Tibial nerve (tissue), 4 donors: ENCODE data around the gene CERCAM. TPM values are rescaled to one million over a fixed set of nuclear protein-coding genes. Genes with fewer than 3 reads are reported as not detected.
"Not testable (repeated sequence)": the region's sequence is repeated elsewhere in the genome, so short reads cannot be mapped to it uniquely, and the experiment has no call there.

Experiments
- DNase-seq, 2 donors: peaks; one replicate each; pipeline ENCODE4 v3.0.0-alpha.2; 2019; ENCODE audit warnings: low spot score in 2 of 2
- H3K27ac ChIP-seq, 4 donors: fragments of 200-600 bp; sonication (generic) in 3 of 4; one replicate each; pipeline ENCODE4 v1.5.1; 2017 to 2019; ENCODE audit warnings: mild to moderate bottlenecking in 1 of 4
- H3K27me3 ChIP-seq, 2 donors: fragments of 200-600 bp; sonication (generic) in 1 of 2; one replicate each; pipeline versions ENCODE4 v1.5.1 to v1.6.0; 2017 to 2019
- H3K36me3 ChIP-seq, 3 donors: fragments of 200-600 bp; sonication (generic); one replicate each; pipeline ENCODE4 v1.5.1; 2018 to 2019
- H3K4me1 ChIP-seq, 4 donors: fragments of 200-600 bp; sonication (generic) in 3 of 4; one replicate each; pipeline ENCODE4 v1.5.1; 2017 to 2019
- H3K4me3 ChIP-seq, 4 donors: fragments of 200-600 bp; sonication (generic) in 3 of 4; one replicate each; pipeline ENCODE4 v1.5.1; 2017 to 2019; ENCODE audit warnings: mild to moderate bottlenecking in 1 of 4, moderate library complexity in 1 of 4
- H3K9me3 ChIP-seq, 4 donors: fragments of 200-600 bp; sonication (generic) in 3 of 4; one replicate each; pipeline ENCODE4 v1.5.1; 2017 to 2019
- EP300 ChIP-seq, 2 donors: sonication (generic); formaldehyde crosslinking; IDR thresholded peaks; one replicate each; pipeline ENCODE4 v1.6.1; 2017; ENCODE audit warnings: antibody characterized with exemption in 2 of 2, mild to moderate bottlenecking in 1 of 2
- POLR2A ChIP-seq, 2 donors: fragments of 450-650 bp; IDR thresholded peaks; one replicate each; pipeline ENCODE4 v1.6.1; 2017; ENCODE audit warnings: antibody characterized with exemption in 2 of 2, mild to moderate bottlenecking in 2 of 2, moderate library complexity in 2 of 2
- WGBS, 2 donors: methylation state at CpG; one replicate each; pipeline ENCODE4 v1.1.5; 2018; 5-methylcytosine and 5-hydroxymethylcytosine counted together
- total RNA-seq, 4 donors: library from RNA; depleted of rRNA; stranded (reverse); fragments of >200 nt; gene quantifications; one replicate each; pipeline ENCODE4 v1.1.0, GENCODE V29; 2016
- TF ChIP-seq, protein P1 (sequence below), 5 experiments: fragments of 200-600 bp in 3 of 5; fragments of 450-650 bp in 2 of 5; sonication (generic) in 3 of 5; IDR thresholded peaks; one replicate each; pipeline ENCODE4 v1.5.1; 2016 to 2019; ENCODE audit warnings: antibody characterized with exemption in 5 of 5, mild to moderate bottlenecking in 3 of 5, moderate library complexity in 2 of 5

CERCAM gene
- total RNA-seq, 4 donors from 2014 or later: 23.7 to 48.2 (median 31.6) TPM

DNA sequence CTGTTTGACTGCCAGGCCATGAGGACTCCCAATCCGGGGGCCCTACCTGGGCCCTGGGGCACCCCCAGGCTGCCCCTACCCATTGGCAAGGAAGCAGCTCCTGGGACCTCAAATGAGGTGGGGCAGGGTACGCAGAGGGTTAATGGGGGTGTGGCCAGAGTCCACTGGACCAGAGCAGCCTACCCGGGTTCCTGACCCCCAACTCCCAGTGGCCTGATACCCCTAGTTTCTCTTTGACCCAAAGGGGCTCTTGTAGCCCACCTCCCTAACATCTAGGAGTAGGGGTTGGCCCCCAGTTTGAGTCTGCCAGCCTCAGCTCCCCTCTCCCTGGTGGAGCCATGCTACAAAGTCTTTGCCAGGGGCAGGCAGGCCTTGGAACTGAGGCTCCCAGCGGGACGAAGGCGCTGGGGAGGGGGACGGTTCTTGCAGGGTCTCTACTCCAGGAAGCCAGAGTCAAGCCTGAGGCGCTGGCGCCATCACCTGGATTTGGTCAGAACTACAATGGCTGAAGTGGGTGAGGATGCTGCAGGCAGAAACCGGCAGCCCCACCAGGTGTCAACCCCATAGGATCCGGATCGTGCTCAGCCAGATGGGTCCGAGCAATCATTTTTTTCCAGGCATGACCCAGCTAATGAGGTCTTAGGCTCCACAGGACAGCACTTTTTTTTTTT, 8.4 kb upstream of the CERCAM start:
- no peaks in the 10 kb centered on the region for H3K36me3 ChIP-seq
- H3K4me3 ChIP-seq: no peak overlapping the region
- WGBS, 2 donors: 10 to 17% methylated on average over 12 to 13 of the region's 13 CpGs
- DNase-seq: peak; percentile 27 to 46
- H3K27me3 ChIP-seq: peaks cover 0 to 55% of the 10 kb centered on the region in 2 donors
- H3K4me1 ChIP-seq: peaks cover 0 to 6% (median 0%) of the 10 kb centered on the region in 4 donors
- TF ChIP-seq, protein P1, sequence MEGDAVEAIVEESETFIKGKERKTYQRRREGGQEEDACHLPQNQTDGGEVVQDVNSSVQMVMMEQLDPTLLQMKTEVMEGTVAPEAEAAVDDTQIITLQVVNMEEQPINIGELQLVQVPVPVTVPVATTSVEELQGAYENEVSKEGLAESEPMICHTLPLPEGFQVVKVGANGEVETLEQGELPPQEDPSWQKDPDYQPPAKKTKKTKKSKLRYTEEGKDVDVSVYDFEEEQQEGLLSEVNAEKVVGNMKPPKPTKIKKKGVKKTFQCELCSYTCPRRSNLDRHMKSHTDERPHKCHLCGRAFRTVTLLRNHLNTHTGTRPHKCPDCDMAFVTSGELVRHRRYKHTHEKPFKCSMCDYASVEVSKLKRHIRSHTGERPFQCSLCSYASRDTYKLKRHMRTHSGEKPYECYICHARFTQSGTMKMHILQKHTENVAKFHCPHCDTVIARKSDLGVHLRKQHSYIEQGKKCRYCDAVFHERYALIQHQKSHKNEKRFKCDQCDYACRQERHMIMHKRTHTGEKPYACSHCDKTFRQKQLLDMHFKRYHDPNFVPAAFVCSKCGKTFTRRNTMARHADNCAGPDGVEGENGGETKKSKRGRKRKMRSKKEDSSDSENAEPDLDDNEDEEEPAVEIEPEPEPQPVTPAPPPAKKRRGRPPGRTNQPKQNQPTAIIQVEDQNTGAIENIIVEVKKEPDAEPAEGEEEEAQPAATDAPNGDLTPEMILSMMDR (IDR thresholded peaks at IDR 0.05): peak; percentile 18 to 59 (median 49)
- no peak for TF ChIP-seq EP300 (IDR thresholded peaks at IDR 0.05)
- H3K27ac ChIP-seq: no peak overlapping the region
- no peaks in the 10 kb centered on the region for H3K9me3 ChIP-seq

DNA sequence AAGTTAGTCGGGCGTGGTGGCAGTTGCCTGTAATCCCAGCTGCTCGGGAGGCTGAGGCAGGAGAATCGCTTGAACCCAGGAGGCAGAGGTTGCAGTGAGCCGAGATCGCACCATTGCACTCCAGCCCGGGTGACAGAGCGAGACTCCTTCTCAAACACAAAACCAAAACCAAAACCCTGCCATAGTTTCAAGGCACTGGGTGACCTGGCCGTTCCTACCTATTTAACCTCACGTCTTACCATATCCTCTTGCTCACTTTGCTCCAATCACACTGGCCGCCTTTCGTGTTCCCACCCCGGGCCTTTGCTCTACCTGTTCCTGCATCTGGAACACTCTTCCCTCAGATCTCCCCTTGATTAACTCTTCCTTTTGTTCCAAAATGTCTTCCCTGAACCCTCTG, 6.9 kb upstream of the CERCAM start:
- H3K27me3 ChIP-seq: peaks cover 0 to 60% of the 10 kb centered on the region in 2 donors
- WGBS, 2 donors: 85 to 91% methylated on average over 13 of the region's 13 CpGs
- H3K4me1 ChIP-seq: not testable (repeated sequence)

DNA sequence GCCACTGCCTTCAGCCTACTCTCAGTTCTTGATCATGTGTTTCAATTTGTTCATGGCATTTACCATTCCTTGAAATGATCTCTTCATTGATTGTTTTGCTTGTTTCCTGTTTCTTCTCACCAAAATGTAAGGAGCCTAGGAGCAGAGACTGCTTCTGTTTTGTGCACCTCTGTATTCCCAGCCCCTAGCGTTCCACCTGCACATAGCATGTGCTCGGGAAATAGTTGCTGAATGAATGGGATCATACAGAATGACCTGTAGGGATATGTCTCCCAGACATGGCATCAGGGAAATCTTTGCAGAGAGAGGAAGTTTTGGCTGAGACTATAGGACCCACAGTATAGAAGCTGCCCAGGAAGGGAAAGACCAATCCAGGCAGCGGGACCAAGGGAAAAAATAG, 6.2 kb upstream of the CERCAM start:
- no peaks in the 10 kb centered on the region for H3K9me3 ChIP-seq
- no peak for DNase-seq
- WGBS, 2 donors: 55 to 57% methylated on average over 3 of the region's 3 CpGs
- TF ChIP-seq EP300 (IDR thresholded peaks at IDR 0.05) (no peak), POLR2A (IDR thresholded peaks at IDR 0.05) (no peak)
- TF ChIP-seq, protein P1 (IDR thresholded peaks at IDR 0.05): no peak
- H3K4me1 ChIP-seq: peaks cover 0 to 7% (median 5%) of the 10 kb centered on the region in 4 donors
- no peak overlapping the region for H3K27ac ChIP-seq
- no peak overlapping the region for H3K4me3 ChIP-seq
- peaks cover 0 to 57% of the 10 kb centered on the region in 2 donors for H3K27me3 ChIP-seq
- H3K36me3 ChIP-seq: no peaks in the 10 kb centered on the region

More for the DNA sequence above, 6.9 kb upstream of the CERCAM start:
- H3K4me3 ChIP-seq, H3K36me3 ChIP-seq, DNase-seq, H3K9me3 ChIP-seq, H3K27ac ChIP-seq: not testable (repeated sequence)

DNA sequence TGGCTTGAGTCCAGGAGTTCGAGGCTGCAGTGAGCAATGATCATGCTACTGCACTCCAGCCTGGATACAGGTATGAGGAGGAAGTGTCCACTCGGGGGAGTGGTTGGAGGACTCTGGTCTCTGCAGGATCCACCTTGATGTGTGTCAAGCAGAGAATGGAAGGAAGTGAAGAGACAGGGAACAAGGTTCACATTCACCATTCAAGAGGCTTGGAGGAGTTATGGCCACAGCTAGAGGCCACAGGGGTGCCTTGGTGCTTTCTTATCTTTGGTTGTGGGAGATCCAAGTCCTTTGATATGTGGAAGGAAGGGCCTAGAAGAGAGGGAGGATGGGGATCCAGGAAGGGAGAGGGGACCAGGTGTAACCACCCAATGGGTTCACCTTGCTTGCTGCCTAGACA, 5.4 kb upstream of the CERCAM start:
- Histone ChIP-seq H3K36me3 (no peaks in the 10 kb centered on the region), H3K27me3 (peaks cover 0 to 57% of the 10 kb centered on the region in 2 donors), H3K27ac (no peak overlapping the region), H3K9me3 (no peaks in the 10 kb centered on the region), H3K4me1 (peaks cover 0 to 14% (median 8%) of the 10 kb centered on the region in 4 donors), H3K4me3 (no peak overlapping the region)
- no peak for DNase-seq
- 93% methylated on average over 2 of the region's 2 CpGs for WGBS, 2 donors
- TF ChIP-seq, protein P1 (IDR thresholded peaks at IDR 0.05): no peak
- no peak for TF ChIP-seq EP300 (IDR thresholded peaks at IDR 0.05)
- TF ChIP-seq POLR2A (IDR thresholded peaks at IDR 0.05): no peak

DNA sequence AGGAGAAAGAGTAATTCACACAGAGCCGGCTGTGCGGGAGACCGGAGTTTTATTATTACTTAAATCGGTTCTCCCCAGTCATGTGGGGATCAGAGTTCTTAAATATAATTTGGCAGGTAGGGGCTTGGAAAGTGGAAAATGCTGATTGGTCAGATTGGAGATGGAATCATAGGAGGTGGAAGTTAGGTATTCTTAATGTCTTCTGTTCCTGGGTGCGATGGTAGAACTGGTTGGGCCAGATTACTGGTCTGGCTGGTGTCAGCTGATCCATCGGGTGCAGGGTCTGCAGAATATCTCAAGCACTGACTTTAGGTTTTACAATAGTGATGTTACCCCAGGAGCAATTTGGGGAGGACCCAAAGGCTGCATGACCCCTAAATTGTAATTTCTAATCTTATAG, 4.6 kb upstream of the CERCAM start:
- TF ChIP-seq, protein P1 (IDR thresholded peaks at IDR 0.05): no peak
- TF ChIP-seq EP300 (IDR thresholded peaks at IDR 0.05) (no peak), POLR2A (IDR thresholded peaks at IDR 0.05) (no peak)
- Histone ChIP-seq H3K36me3 (no peaks in the 10 kb centered on the region), H3K9me3 (no peaks in the 10 kb centered on the region), H3K4me3 (no peak overlapping the region), H3K27ac (no peak overlapping the region), H3K27me3 (peaks cover 0 to 57% of the 10 kb centered on the region in 2 donors), H3K4me1 (peaks cover 0 to 16% (median 9%) of the 10 kb centered on the region in 4 donors)
- 42 to 50% methylated on average over 6 of the region's 6 CpGs for WGBS, 2 donors
- DNase-seq: no peak
